Erythroblast (primary cell): ENCODE measurements around the gene PLEKHG1.

ENCODE experiments used
- GATA1 ChIP-seq: IDR thresholded peaks from 2 replicates; pipeline ENCODE4 v1.6.1; 2011; ENCODE audit warnings: low read depth, mild to moderate bottlenecking, control low read depth, low read length, moderate library complexity
- POLR2A ChIP-seq: IDR thresholded peaks from 2 replicates; pipeline ENCODE4 v1.6.1; 2011; ENCODE audit warnings: mild to moderate bottlenecking, low read length

GRCh38 chr6:150600010-150600300 is 270 bp downstream of the PLEKHG1 start:
- TF ChIP-seq POLR2A (no peak), GATA1 (no peak)
